ENCODE measurements around the gene ZSWIM3.

DNA sequence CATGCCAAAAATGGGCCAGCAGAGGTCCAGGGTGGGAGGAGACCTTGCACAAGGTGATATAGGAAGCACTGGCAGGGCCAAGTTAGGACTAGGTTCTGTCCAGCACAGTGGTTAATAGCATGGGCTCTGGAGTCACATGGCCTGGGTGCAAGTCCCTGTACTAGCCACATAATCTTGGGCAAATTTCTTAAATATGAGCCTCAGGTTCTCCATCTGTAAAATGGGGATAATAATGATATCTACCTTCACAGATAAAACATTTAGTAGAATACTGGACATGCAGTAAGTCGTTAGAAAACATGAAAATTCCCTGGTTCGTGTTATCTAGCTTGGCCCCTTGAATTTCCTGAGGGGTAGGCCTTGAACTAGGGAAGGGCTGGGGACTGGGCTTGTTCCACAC is 39.9 kb downstream of the ZSWIM3 start:
- no peak for TF ChIP-seq CTCF (IDR thresholded peaks at IDR 0.05)
- TF ChIP-seq POLR2A (IDR thresholded peaks at IDR 0.05): no peak
